GM19463 (cell line): Measurements from ENCODE around the gene FHIT.
A peak's percentile ranks its signal among the peaks of the same experiment; 100 is the strongest.

Experiments
- ATAC-seq: cut with Tn5 transposase; IDR thresholded peaks from one replicate; pipeline ENCODE4 v1.9.1; 2021; ENCODE audit warnings: mild to moderate bottlenecking, moderate library complexity; ENCODE audit not compliant: unreplicated experiment

FHIT gene

GRCh38 chr3:59877263-59878037, 1373.8 kb downstream of the FHIT start:
- no peak for ATAC-seq

- no peak for ATAC-seq
Measured at GRCh38 chr3:59876533-59877062, 1374.7 kb downstream of the FHIT start.

DNA sequence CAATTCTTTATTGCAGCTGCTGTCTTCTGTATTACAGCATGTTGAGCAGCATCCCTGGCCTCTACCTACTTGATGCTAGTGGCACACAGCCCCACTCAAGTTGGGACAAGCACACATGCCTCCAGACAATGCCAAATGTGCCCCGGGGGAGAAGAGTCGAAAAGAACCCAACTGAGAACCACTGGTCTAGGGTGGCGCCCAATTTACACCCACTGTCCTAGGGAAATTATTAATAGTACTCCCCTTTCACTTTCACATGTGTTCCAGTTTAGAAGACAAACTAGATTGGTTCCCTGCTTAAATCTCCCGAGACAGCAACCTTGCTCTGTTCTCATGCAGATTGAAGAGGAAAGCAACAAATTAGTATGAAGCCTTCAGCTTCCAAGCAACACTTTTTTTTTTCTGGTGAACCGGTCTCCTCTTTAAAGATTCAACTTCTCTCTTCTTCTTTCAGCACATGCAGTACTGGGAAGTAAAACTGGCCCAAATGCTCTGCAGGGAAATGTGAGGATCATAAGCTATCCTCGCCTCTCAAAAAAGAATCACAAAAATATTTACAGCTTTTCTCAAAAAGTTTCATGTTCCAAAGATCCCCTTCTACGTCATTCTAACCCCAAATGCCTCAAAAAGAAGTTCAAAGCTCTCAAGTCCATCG, 1377.5 kb downstream of the FHIT start:
- peak; percentile 80 for ATAC-seq

DNA sequence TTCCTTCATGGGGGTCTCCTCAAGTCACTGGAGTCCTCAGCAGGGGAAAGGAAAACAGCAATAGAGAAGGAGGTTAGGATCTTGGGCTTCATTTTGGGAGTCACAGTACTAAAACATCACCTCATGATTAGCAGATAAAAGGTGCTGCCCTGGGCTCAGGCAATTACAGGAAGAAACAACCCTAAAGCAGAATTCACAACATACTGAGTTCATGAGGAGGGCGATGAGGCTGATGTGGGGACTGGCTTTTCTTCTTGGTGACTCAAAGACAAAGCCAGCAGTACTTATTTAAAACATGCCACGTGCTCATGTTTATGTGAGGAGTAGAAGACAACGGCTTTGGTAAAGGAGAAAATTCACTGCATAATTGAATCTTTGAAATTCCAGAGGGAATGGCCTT, 1379.1 kb downstream of the FHIT start:
- no peak for ATAC-seq

- no peak for ATAC-seq
Measured at GRCh38 chr3:59867185-59868002, 1383.9 kb downstream of the FHIT start.

DNA sequence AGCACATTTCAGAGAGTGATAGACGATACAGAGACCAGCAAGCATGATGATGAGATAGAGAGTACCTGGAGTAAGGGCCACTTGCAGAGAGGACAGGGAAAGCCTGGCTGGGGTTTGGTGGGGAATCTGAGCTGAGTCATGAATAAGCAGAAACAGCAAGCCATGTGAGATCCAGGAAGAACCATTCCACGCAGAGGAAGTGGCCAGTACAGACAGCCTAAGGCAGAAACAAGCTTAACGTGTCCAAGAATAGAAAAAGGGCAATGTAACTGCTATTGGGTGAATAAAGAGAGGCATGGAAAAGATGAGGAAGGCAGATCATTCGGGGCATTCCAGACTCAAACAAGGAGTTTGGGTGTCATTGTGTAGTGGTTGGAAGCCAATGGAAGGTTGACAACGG, 1385.2 kb downstream of the FHIT start:
- no peak for ATAC-seq

- no peak for ATAC-seq
Measured at GRCh38 chr3:59865351-59865750, 1385.9 kb downstream of the FHIT start.

DNA sequence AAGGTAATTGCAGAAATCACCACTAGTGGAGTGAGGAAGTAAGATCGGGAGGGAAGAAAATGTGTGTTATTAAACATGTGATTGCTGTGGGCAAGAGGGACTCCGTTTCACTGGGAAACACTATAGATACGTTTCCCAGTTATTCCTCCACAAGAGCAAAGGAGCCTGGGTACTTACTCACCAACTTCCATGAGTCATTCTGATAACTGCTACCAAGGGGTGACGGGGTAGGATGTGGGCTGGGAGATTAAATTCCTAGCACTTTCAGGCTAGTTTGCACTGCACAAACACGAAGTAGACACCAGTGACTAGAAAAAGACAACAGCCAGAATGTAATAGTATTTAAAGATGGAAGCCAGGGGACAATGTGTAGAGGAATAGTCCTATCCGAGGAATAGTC, 1388.6 kb downstream of the FHIT start:
- no peak for ATAC-seq

- peak; percentile 97 for ATAC-seq
Measured at GRCh38 chr3:59857589-59858346, 1393.5 kb downstream of the FHIT start.

- ATAC-seq, result no peak
Measured at GRCh38 chr3:59856934-59857460, 1394.3 kb downstream of the FHIT start.

GRCh38 chr3:59854061-59854709, 1397.1 kb downstream of the FHIT start:
- ATAC-seq, result no peak

DNA sequence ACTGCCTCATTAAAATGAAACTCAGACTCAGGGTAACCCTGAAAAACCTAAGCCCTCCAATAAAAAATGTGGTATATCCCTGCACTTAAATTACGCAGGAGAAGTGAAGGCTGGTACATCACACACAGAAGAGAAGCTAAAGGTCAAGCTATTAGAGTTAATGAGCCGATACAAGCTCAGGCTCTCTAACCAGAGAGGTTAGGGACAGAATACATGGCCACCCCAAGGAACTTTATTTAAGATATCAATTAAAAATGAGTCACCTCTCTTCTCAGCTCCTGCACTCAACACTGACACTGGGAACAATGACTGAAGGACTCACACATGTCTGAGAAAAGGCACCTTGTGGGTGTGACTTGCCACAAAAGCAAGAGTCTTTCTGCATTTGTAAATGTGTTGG, 1400.8 kb downstream of the FHIT start:
- ATAC-seq, result no peak

DNA sequence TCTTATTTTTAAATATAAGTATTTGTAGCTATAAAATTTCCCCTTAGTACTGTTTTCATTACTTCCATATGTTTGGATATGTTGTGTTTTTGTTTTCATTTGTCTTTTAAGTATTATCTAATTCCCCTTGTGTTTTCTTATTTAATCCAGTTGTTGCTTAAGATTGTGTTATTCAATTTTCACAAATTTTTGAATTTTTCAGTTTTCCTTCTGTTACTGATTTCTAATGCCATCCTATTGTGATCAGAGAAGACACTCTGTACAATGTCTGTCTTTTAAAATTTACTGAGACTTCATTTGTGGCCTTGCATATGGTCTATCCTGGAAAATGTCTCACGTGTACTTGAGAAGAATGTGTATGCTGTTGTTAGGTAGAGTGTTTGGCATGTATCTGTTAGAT, 1405.9 kb downstream of the FHIT start:
- ATAC-seq, result no peak

- ATAC-seq, result no peak
Measured at GRCh38 chr3:59843821-59844220, 1407.4 kb downstream of the FHIT start.

GRCh38 chr3:59839810-59840515, 1411.3 kb downstream of the FHIT start:
- ATAC-seq, result peak; percentile 96

DNA sequence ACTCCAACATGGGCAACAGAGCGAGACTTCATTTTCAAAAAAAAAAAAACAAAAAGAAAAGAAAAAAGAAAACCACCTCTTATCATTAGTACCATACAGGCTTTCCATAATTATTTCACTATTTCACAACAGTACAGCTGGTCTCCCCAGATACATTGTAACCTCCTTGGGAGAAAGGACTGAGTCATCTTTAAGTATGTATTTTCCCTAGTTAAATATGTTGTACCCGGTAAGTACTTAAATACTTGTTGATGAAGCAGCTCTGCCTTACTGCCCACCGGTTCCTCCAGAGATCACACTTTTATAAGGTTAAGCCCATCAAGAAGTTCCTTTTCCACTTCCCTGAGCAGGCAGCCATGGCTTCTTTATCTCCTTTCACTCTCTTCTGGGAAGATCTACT, 1412.0 kb downstream of the FHIT start:
- peak; percentile 8 for ATAC-seq

DNA sequence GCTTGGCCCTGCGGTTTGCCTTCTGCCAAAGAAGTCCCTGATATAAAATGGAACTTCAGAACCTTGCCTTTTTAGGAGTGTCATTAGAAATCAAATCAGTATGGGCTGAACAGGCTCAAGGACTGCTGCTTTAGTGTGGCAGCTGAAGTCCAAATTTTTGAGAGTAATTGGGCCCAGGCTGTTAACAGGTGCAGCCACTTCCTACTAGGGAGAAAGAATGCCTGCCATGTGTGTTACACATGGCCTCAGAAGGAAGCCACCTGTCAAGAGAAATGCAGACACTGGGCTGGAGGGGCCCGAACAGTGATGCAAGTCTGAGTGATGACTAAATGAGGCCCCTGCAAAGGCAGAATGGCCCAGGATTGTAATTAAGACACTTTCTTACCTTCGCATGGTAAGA, 1414.7 kb downstream of the FHIT start:
- no peak for ATAC-seq

DNA sequence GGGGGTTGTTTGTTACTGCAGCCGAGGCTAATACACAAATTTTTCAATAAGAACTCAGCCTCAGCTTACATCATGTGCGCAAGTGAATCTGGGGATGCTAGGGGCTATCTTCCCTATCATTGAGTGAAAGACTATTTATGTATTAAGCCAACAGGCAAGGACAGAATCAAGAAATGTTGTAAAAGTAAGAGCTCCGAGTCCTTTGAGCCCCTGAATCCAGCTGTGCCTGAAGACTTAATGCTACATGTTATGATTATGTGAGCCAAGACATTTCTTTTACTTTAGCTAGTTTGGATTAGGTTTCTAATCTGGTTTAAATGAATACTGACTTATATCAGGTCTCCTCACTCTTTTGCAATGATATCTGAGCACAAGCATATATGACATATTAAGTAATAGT, 1418.5 kb downstream of the FHIT start:
- ATAC-seq, result no peak

DNA sequence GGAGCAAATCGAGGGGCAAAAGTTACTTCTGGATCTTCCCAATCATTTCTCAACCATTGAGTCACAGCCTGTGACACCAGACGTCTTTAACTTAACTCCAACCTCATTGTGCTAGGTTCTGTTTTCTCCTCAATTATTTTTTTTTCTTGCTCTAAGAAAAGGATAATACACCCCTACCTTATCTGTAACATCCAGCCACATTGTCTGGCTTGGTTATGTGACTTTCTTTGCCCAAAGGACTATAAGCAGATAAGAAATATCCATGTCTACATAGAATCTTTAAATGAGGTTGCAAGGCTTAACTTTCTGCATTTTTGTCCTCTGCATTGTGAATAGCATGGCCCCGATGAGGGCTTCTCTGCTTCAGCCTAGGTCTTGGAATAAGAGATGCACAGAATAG, 1419.0 kb downstream of the FHIT start:
- ATAC-seq, result no peak
